HepG2 (cell line): ENCODE results near the gene SLC25A51. TPM values are rescaled to one million over a fixed set of nuclear protein-coding genes. Genes with fewer than 3 reads are reported as not detected.

Experiments used
- ATAC-seq: fragments of 200-7000 bp; cut with Tn5 transposase; 3 replicates; pipeline ENCODE4 v1.9.1; 2020; ENCODE audit warnings: mild to moderate bottlenecking, moderate library complexity
- BruUV-seq: library from RNA; stranded (reverse); fragments of 400-500 nt; replicated peaks from 2 replicates; lab custom pipeline; 2021; lab: Mats Ljungman, UMichigan
- CTCF ChIA-PET: fragments of 300-600 bp; formaldehyde crosslinking; extraction: SDS; loops from one replicate; lab custom pipeline; 2021; ENCODE audit warnings: low total read pairs, inconsistent platforms, low intra/inter-chr PET ratio; lab: Yijun Ruan, JAX
- POLR2A ChIA-PET: fragments of 350-600 bp; sonication (Branson Sonifier 250); formaldehyde crosslinking; loops from one replicate; lab custom pipeline; 2020; ENCODE audit warnings: antibody characterized with exemption, inconsistent platforms; lab: Yijun Ruan, JAX
- DNase-seq: peaks from one replicate; pipeline ENCODE4 v3.0.0-alpha.2; 2015; ENCODE audit warnings: low spot score
- FAIRE-seq: peaks from 3 replicates; lab custom pipeline; 2011; peaks lifted over from hg19 to GRCh38; lab: Jason Lieb, UNC
- H2AFZ ChIP-seq: one replicate; pipeline ENCODE4 v1.6.1; 2011; ENCODE audit warnings: low read length, inconsistent platforms
- H3K27ac ChIP-seq: fragments of 300-600 bp; 3 replicates; pipeline ENCODE4 v1.8.0; 2011; ENCODE audit warnings: mixed run types, mild to moderate bottlenecking, mixed read lengths, low read length, inconsistent platforms; ENCODE audit not compliant: insufficient read depth; ENCODE audit errors: extremely low read length
- H3K27me3 ChIP-seq, 2 experiments: fragments of 200-600 bp in 1 of 2; 2 replicates in 1 of 2; 3 replicates in 1 of 2; pipeline versions ENCODE4 v1.6.0 to v1.8.0; 2011; ENCODE audit warnings: low read length in 2 of 2, mild to moderate bottlenecking in 2 of 2, moderate library complexity in 2 of 2, inconsistent platforms in 1 of 2; ENCODE audit not compliant: insufficient read depth in 2 of 2, control insufficient read depth in 1 of 2
- H3K36me3 ChIP-seq, 2 experiments: fragments of 200-600 bp in 1 of 2; replicated peaks in 1 of 2; 2 replicates in 1 of 2; 3 replicates in 1 of 2; pipeline versions ENCODE4 v1.5.1 to v1.8.0; 2011; ENCODE audit warnings: low read length in 2 of 2, inconsistent platforms in 1 of 2; ENCODE audit not compliant: insufficient read depth in 2 of 2, control insufficient read depth in 1 of 2
- H3K4me1 ChIP-seq: 2 replicates; pipeline ENCODE4 v1.5.1; 2012; ENCODE audit warnings: low read length, inconsistent platforms; ENCODE audit not compliant: insufficient read depth
- H3K4me2 ChIP-seq: 2 replicates; pipeline ENCODE4 v1.6.0; 2011; ENCODE audit warnings: low read depth, low read length, inconsistent platforms
- H3K4me3 ChIP-seq, 3 experiments: fragments of 200-600 bp in 1 of 3; sonication (generic), shearing (Covaris generic) in 1 of 3; replicated peaks in 1 of 3; 2 replicates each; pipeline ENCODE4 v1.5.1; 2011 to 2016; ENCODE audit warnings: low read length in 3 of 3, inconsistent platforms in 2 of 3, low read depth in 2 of 3, mild to moderate bottlenecking in 2 of 3, control low read depth in 1 of 3, mixed read lengths in 1 of 3; ENCODE audit not compliant: insufficient read depth in 1 of 3
- H3K79me2 ChIP-seq: one replicate; pipeline ENCODE4 v1.6.1; 2011; ENCODE audit warnings: low read length, inconsistent platforms; ENCODE audit not compliant: insufficient read depth
- H3K9ac ChIP-seq: 2 replicates; pipeline ENCODE4 v1.6.0; 2011; ENCODE audit warnings: mild to moderate bottlenecking, low read depth, low read length, inconsistent platforms; ENCODE audit not compliant: insufficient read depth
- H3K9me3 ChIP-seq: 2 replicates; pipeline ENCODE4 v1.5.1; 2012; ENCODE audit warnings: mild to moderate bottlenecking, low read length
- H4K20me1 ChIP-seq: 2 replicates; pipeline ENCODE4 v1.6.0; 2011; ENCODE audit warnings: inconsistent platforms, mild to moderate bottlenecking, low read length, moderate library complexity; ENCODE audit not compliant: insufficient read depth
- AGO2 ChIP-seq: fragments of 200-400 bp; formaldehyde crosslinking; optimal IDR thresholded peaks from 2 replicates; pipeline ENCODE3; 2017; ENCODE audit warnings: mild to moderate bottlenecking, low read depth, low read length, moderate library complexity
- PHF5A ChIP-seq: IDR thresholded peaks from one replicate; pipeline ENCODE4 v1.6.1; 2018; ENCODE audit warnings: low read depth, missing genetic modification reagents; ENCODE audit not compliant: unreplicated experiment
- RBM22 ChIP-seq: fragments of 200-400 bp; formaldehyde crosslinking; optimal IDR thresholded peaks from 2 replicates; pipeline ENCODE3; 2017; ENCODE audit warnings: mild to moderate bottlenecking, low read length, moderate library complexity
- TERF1 ChIP-seq: sonication (generic); formaldehyde crosslinking; IDR thresholded peaks from 2 replicates; pipeline ENCODE4 v1.8.0; 2022; ENCODE audit warnings: mild to moderate bottlenecking, missing genetic modification reagents, moderate library complexity
- ZNF672 ChIP-seq: sonication (generic); formaldehyde crosslinking; IDR thresholded peaks from 2 replicates; pipeline ENCODE4 v1.8.1; 2022; ENCODE audit warnings: missing genetic modification reagents
- ZNF883 ChIP-seq: sonication (generic); formaldehyde crosslinking; IDR thresholded peaks from 2 replicates; pipeline ENCODE4 v1.5.1; 2020; ENCODE audit warnings: mild to moderate bottlenecking, missing genetic modification reagents; ENCODE audit errors: not compliant biosample characterization
- WGBS: methylation state at CpG from one replicate; pipeline ENCODE4 v1.1.6; 2017; ENCODE audit warnings: low lambda C conversion rate; 5-methylcytosine and 5-hydroxymethylcytosine counted together
- in situ Hi-C: cut with HindIII; loops from 2 replicates; pipeline ENCODE4 v1.10.0; 2017; ENCODE audit warnings: low pct_unique_long_range_greater_than_20kb; ENCODE audit not compliant: extremely low pct_ligation_motif_present
- intact Hi-C: fragments of 100-400 bp; cut with micrococcal nuclease; formaldehyde crosslinking; loops from one replicate; pipeline ENCODE4 v1.10.0; 2022; ENCODE audit not compliant: unreplicated experiment
- polyA plus RNA-seq, 8 experiments: library from polyadenylated mRNA; depleted of rRNA in 3 of 8; stranded (reverse) in 7 of 8; unstranded in 1 of 8; fragments of >200 nt; fragmentation: Illumina TruSeq in 4 of 8; extraction: Trizol in 4 of 8; gene quantifications; 2 replicates each; pipeline versions ENCODE4 v1.2.1 to v1.2.3, GENCODE V29; 2011 to 2016; ENCODE audit warnings: low read depth in 4 of 8, missing spikeins in 1 of 8, mixed read lengths in 1 of 8; ENCODE audit not compliant: insufficient read depth in 1 of 8
- total RNA-seq, 5 experiments: library from RNA; depleted of rRNA; stranded (reverse); fragments of >200 nt; fragmentation: Illumina TruSeq; extraction: Trizol; gene quantifications; 2 replicates each; pipeline ENCODE4 v1.2.3, GENCODE V29; 2016; ENCODE audit warnings: low read depth in 1 of 5

The SLC25A51 gene
- total and polyA plus RNA-seq, 2 of the 13 experiments (the other 11 are each of a cell fraction or from before 2014, with no cell fraction given): 14.6 to 37.7 TPM

- Histone ChIP-seq H3K27ac (no peak overlapping the region), H3K36me3 (peaks cover 32 to 74% of the 10 kb centered on the region in 2 experiments), H2AFZ (no peak overlapping the region), H3K9ac (no peak overlapping the region), H3K4me1 (peaks cover 16% of the 10 kb centered on the region)
- in situ Hi-C loops: no loop called here
- no peak; the same call in 2 of the 3 replicates for ATAC-seq
- TF ChIP-seq RBM22 (peak; percentile 14), ZNF883 (CRISPR knock-in tag) (no peak)
- TF ChIP-seq, all 625 proteins: peak for 1
- H3K9me3 ChIP-seq: no peaks in the 10 kb centered on the region
- no peak overlapping the region for H3K4me3 ChIP-seq
- CTCF ChIA-PET: no interaction called here
- no peaks in the 10 kb centered on the region for H3K27me3 ChIP-seq
- H3K4me2 ChIP-seq: no peak overlapping the region
- no peak for DNase-seq
- peaks cover 22% of the 10 kb centered on the region; the same call in 1 of the 2 replicates for H4K20me1 ChIP-seq
- BruUV-seq: no TSS peak
- no peak for FAIRE-seq
- POLR2A ChIA-PET: no interaction called here
- intact Hi-C loops: no loop called here
- peaks cover 9% of the 10 kb centered on the region for H3K79me2 ChIP-seq
- WGBS: 99% methylated on average over 7 of the region's 11 CpGs
These were observed 25.5 kb upstream of the SLC25A51 start for GRCh38 chr9:37929441-37929895.

DNA sequence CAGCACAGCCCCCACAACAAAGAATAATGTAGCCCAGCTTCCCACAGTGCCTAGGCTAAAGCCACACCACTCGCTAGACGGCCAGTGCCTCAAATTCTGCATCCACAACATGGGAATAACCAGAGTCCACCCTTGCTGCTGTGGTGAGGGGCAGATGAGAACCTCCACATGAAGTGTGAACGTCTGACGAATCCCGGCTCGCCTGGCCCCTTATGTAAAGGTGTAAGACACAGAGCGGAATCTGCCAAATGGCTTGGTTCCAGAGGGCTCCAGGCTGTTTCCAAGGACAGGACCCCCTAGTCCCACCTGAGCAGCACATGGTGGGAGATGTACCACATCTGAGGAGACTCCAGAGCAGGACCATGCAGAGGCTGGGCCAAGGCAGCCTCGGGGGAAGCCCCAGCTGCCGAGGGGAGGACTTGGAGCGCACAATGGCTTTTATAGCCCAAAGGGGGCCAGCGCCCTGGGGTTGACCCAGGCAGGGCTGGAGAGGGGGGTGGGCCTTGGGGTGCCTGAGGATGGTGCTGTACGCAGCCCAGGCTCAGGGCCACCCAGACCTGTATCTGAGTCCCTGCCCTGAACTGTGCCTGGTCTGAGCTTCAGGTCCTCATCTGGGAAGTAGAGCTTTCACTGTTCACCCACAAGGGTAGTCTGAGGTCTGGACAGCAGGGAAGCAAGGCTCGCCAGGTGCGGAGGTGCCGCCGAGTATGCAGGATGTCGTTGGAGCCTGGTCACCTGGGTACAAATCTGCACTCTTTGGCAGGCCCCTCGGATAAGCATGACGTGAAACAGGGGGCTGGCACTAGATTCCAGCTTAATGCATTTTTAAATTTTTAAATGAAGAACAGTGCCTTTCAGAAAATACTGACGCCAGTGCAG, 24.9 kb upstream of the SLC25A51 start:
- BruUV-seq: no TSS peak
- Histone ChIP-seq H4K20me1 (peaks cover 26% of the 10 kb centered on the region; the same call in 1 of the 2 replicates), H3K27ac (no peak overlapping the region), H3K9me3 (no peaks in the 10 kb centered on the region), H3K4me2 (no peak overlapping the region), H3K9ac (no peak overlapping the region), H3K27me3 (no peaks in the 10 kb centered on the region), H3K79me2 (peaks cover 9% of the 10 kb centered on the region), H3K4me1 (peaks cover 16% of the 10 kb centered on the region), H3K36me3 (peaks cover 31 to 77% of the 10 kb centered on the region in 2 experiments), H3K4me3 (no peak overlapping the region), H2AFZ (no peak overlapping the region)
- intact Hi-C loops (no loop called here), in situ Hi-C loops (no loop called here)
- no peak for TF ChIP-seq ZNF672
- no peak for TF ChIP-seq PHF5A
- TF ChIP-seq TERF1 (CRISPR knock-in tag): no peak
- peak; percentile 69 for TF ChIP-seq AGO2
- FAIRE-seq (no peak), ATAC-seq (peak; percentile 16), DNase-seq (no peak)
- ChIA-PET CTCF (no interaction called here), POLR2A (no interaction called here)
- WGBS: 98% methylated on average over 18 of the region's 20 CpGs
